GM12878 (cell line): ENCODE data around the gene NTSR1. TPM values are rescaled to one million over a fixed set of nuclear protein-coding genes. Genes with fewer than 3 reads are reported as not detected.

Experiments used
- ATAC-seq: fragments of 200-7000 bp; cut with Tn5 transposase; 3 replicates; pipeline ENCODE4 v1.9.1; 2020; ENCODE audit warnings: mild to moderate bottlenecking, moderate library complexity
- BruUV-seq: library from RNA; stranded (reverse); fragments of 400-500 nt; replicated peaks from 2 replicates; lab custom pipeline; 2021; lab: Mats Ljungman, UMichigan
- CTCF ChIA-PET: fragments of 300-600 bp; sonication (Branson Sonifier 250); formaldehyde crosslinking; extraction: SDS; loops from one replicate; lab custom pipeline; 2021; ENCODE audit warnings: inconsistent platforms; lab: Yijun Ruan, JAX
- POLR2A ChIA-PET: fragments of 350-600 bp; formaldehyde crosslinking; extraction: SDS; loops from one replicate; lab custom pipeline; 2021; ENCODE audit warnings: inconsistent platforms; lab: Charles Lee
- RAD21 ChIA-PET: fragments of 300-600 bp; sonication (Branson Sonifier 250); formaldehyde crosslinking; loops from one replicate; lab custom pipeline; 2023; ENCODE audit warnings: antibody characterized with exemption; ENCODE audit not compliant: unreplicated experiment; lab: Charles Lee
- SMC1A ChIA-PET: fragments of 300-600 bp; sonication (Branson Sonifier 250); formaldehyde crosslinking; loops from one replicate; lab custom pipeline; 2023; ENCODE audit not compliant: unreplicated experiment, uncharacterized antibody; lab: Charles Lee
- DNase-seq: peaks from one replicate; pipeline ENCODE4 v3.0.0-alpha.2; 2011; ENCODE audit warnings: low read depth, low spot score
- FAIRE-seq: peaks from 3 replicates; lab custom pipeline; 2011; peaks lifted over from hg19 to GRCh38; lab: Jason Lieb, UNC
- H2AFZ ChIP-seq: 2 replicates; pipeline ENCODE4 v1.6.0; 2011; ENCODE audit warnings: low read depth, low read length, control low read depth; ENCODE audit not compliant: control insufficient read depth
- H3K27ac ChIP-seq: 2 replicates; pipeline ENCODE4 v1.5.1; 2011; ENCODE audit warnings: control low read depth; ENCODE audit not compliant: control insufficient read depth, insufficient read depth
- H3K27me3 ChIP-seq, 2 experiments: replicated peaks in 1 of 2; 2 replicates each; pipeline versions ENCODE4 v1.6.0 to v1.6.1; 2011; ENCODE audit warnings: low read length in 1 of 2; ENCODE audit not compliant: control insufficient read depth in 2 of 2, insufficient read depth in 2 of 2
- H3K36me3 ChIP-seq, 2 experiments: 2 replicates each; pipeline ENCODE4 v1.5.1; 2011; ENCODE audit warnings: low read length in 1 of 2; ENCODE audit not compliant: control insufficient read depth in 2 of 2, insufficient read depth in 2 of 2
- H3K4me1 ChIP-seq: 2 replicates; pipeline ENCODE4 v1.6.1; 2011; ENCODE audit warnings: mild to moderate bottlenecking, low read length, moderate library complexity, mixed read lengths; ENCODE audit not compliant: control insufficient read depth, insufficient read depth
- H3K4me2 ChIP-seq: 2 replicates; pipeline ENCODE4 v1.6.0; 2011; ENCODE audit warnings: control low read depth; ENCODE audit not compliant: control insufficient read depth, insufficient read depth
- H3K4me3 ChIP-seq: fragments of 200-600 bp; sonication (generic); 2 replicates; pipeline ENCODE4 v1.5.1; 2016
- H3K79me2 ChIP-seq: 2 replicates; pipeline ENCODE4 v1.6.0; 2011; ENCODE audit warnings: low read length; ENCODE audit not compliant: control insufficient read depth, insufficient read depth
- H3K9ac ChIP-seq: 2 replicates; pipeline ENCODE4 v1.8.0; 2011; ENCODE audit warnings: low read length, control low read depth, mixed read lengths; ENCODE audit not compliant: control insufficient read depth, insufficient read depth
- H3K9me3 ChIP-seq: replicated peaks from 3 replicates; pipeline ENCODE4 v1.5.1; 2011; ENCODE audit warnings: mild to moderate bottlenecking, low read length; ENCODE audit not compliant: control insufficient read depth, insufficient read depth
- H4K20me1 ChIP-seq: 2 replicates; pipeline ENCODE4 v1.6.0; 2011; ENCODE audit not compliant: control insufficient read depth, insufficient read depth
- MAX ChIP-seq: IDR thresholded peaks from 2 replicates; pipeline ENCODE4 v1.6.1; 2012; ENCODE audit warnings: low read depth, low read length, improper control_type of control experiment
- MLLT1 ChIP-seq: fragments of 450-650 bp; IDR thresholded peaks from 2 replicates; pipeline ENCODE4 v1.6.1; 2016; ENCODE audit warnings: mild to moderate bottlenecking
- NR2F1 ChIP-seq: fragments of 450-650 bp; conservative IDR thresholded peaks from 2 replicates; pipeline ENCODE4 v1.6.1; 2017; ENCODE audit warnings: mild to moderate bottlenecking
- RCOR1 ChIP-seq: conservative IDR thresholded peaks from 2 replicates; pipeline ENCODE4 v1.6.1; 2012; ENCODE audit warnings: low read depth, low read length, improper control_type of control experiment
- SP1 ChIP-seq: IDR thresholded peaks from one replicate; pipeline ENCODE4 v1.6.1; 2011; ENCODE audit warnings: low read depth, low read length
- SUPT20H ChIP-seq: IDR thresholded peaks from 2 replicates; pipeline ENCODE4 v1.6.1; 2011; ENCODE audit warnings: low read depth, mild to moderate bottlenecking, low read length, moderate library complexity, borderline replicate concordance; ENCODE audit not compliant: control insufficient read depth
- SUZ12 ChIP-seq: fragments of 200-600 bp; sonication (generic); IDR thresholded peaks from one replicate; pipeline ENCODE4 v1.6.1; 2018; ENCODE audit warnings: antibody characterized with exemption, mild to moderate bottlenecking; ENCODE audit not compliant: unreplicated experiment
- TCF7 ChIP-seq: IDR thresholded peaks from 2 replicates; pipeline ENCODE4 v1.6.1; 2014; ENCODE audit warnings: antibody characterized with exemption, borderline replicate concordance
- YBX1 ChIP-seq: fragments of 450-650 bp; IDR thresholded peaks from 2 replicates; pipeline ENCODE4 v1.6.1; 2016; ENCODE audit warnings: antibody characterized with exemption
- ZNF622 ChIP-seq: fragments of 450-650 bp; IDR thresholded peaks from 2 replicates; pipeline ENCODE4 v1.6.1; 2017; ENCODE audit warnings: mild to moderate bottlenecking, inconsistent platforms
- WGBS: methylation state at CpG from one replicate; pipeline ENCODE4 v1.1.6; 2016; ENCODE audit warnings: low lambda C conversion rate; ENCODE audit not compliant: insufficient replicate concordance, insufficient coverage; ENCODE audit errors: missing lambda C conversion rate; 5-methylcytosine and 5-hydroxymethylcytosine counted together
- in situ Hi-C: fragments of 300-500 bp; cut with MboI; formaldehyde crosslinking; loops from 9 replicates; pipeline ENCODE4 v1.14.3; 2018; ENCODE audit warnings: mixed read lengths
- intact Hi-C: fragments of 100-400 bp; cut with micrococcal nuclease; formaldehyde crosslinking; loops from one replicate; pipeline ENCODE4 v1.14.2; 2022; ENCODE audit not compliant: unreplicated experiment
- polyA plus RNA-seq, 11 experiments: library from polyadenylated mRNA; depleted of rRNA in 4 of 11; unstranded in 6 of 11; stranded (reverse) in 5 of 11; fragments of >200 nt; fragmentation: Nextera tagmentation in 4 of 11; fragmentation: Illumina TruSeq in 1 of 11; extraction: Ambion mirVana in 4 of 11; extraction: Trizol in 1 of 11; gene quantifications; 1 replicate in 1 of 11; 2 replicates in 10 of 11; pipeline versions ENCODE4 v1.2.1 to v1.2.3, GENCODE V29; 2011 to 2016; ENCODE audit warnings: inconsistent platforms in 2 of 11, missing spikeins in 2 of 11, low read depth in 1 of 11
- total RNA-seq, 4 experiments: library from RNA; depleted of rRNA in 3 of 4; stranded (reverse); fragments of >200 nt in 3 of 4; fragmentation: Illumina TruSeq in 1 of 4; extraction: Trizol in 1 of 4; gene quantifications; 2 replicates each; pipeline versions ENCODE4 v1.2.1 to v1.2.3, GENCODE V29; 2013 to 2021

NTSR1 gene
- total and polyA plus RNA-seq, 10 of the 15 experiments (the other 5 are each of a cell fraction or from before 2014, with no cell fraction given) = not detected

GRCh38 chr20:62775206-62775605 is 66.6 kb downstream of the NTSR1 start:
- POLR2A ChIA-PET = no interaction called here
- RAD21 ChIA-PET = no interaction called here
- in situ Hi-C loops (loop anchor here (5.0 kb wide), 1 partner anchor 52 kb away; no protein-coding TSS in a partner anchor), intact Hi-C loops (no loop called here)
- BruUV-seq = no TSS peak
- SMC1A ChIA-PET = no interaction called here
- CTCF ChIA-PET = no interaction called here
- H3K27ac ChIP-seq = no peak overlapping the region
- no peak overlapping the region for H3K4me3 ChIP-seq
- H3K4me2 ChIP-seq = no peak overlapping the region
- WGBS = 73% methylated on average over 9 of the region's 9 CpGs
- H3K79me2 ChIP-seq = no peaks in the 10 kb centered on the region
- no peaks in the 10 kb centered on the region for H4K20me1 ChIP-seq
- no peak for DNase-seq
- H3K4me1 ChIP-seq = peaks cover 10% of the 10 kb centered on the region
- H3K27me3 ChIP-seq = no peaks in the 10 kb centered on the region; a peak in 2 of 4 replicates
- no peak for TF ChIP-seq MAX
- TF ChIP-seq MLLT1 = no peak
- no peak for TF ChIP-seq SUZ12
- TF ChIP-seq TCF7 = no peak
- no peak for TF ChIP-seq SUPT20H
- TF ChIP-seq ZNF622 = no peak
- TF ChIP-seq RCOR1 = no peak
- TF ChIP-seq NR2F1 = no peak
- TF ChIP-seq SP1 = no peak
- TF ChIP-seq YBX1 = no peak
- no peak overlapping the region for H3K9ac ChIP-seq
- FAIRE-seq = no peak
- no peak overlapping the region for H2AFZ ChIP-seq
- H3K9me3 ChIP-seq = no peaks in the 10 kb centered on the region; the same call in 2 of the 3 replicates
- no peaks in the 10 kb centered on the region for H3K36me3 ChIP-seq
- ATAC-seq = no peak
